LNCAP (cell line): ENCODE measurements around the gene SYCP2L.

Experiments
- CTCF ChIP-seq: fragments of 450-650 bp; IDR thresholded peaks from 2 replicates; pipeline ENCODE4 v1.5.1; 2017; ENCODE audit warnings: mild to moderate bottlenecking

The SYCP2L gene

GRCh38 chr6:10883312-10884244 lies 3.3 kb upstream of the SYCP2L start:
- no peak for TF ChIP-seq CTCF

DNA sequence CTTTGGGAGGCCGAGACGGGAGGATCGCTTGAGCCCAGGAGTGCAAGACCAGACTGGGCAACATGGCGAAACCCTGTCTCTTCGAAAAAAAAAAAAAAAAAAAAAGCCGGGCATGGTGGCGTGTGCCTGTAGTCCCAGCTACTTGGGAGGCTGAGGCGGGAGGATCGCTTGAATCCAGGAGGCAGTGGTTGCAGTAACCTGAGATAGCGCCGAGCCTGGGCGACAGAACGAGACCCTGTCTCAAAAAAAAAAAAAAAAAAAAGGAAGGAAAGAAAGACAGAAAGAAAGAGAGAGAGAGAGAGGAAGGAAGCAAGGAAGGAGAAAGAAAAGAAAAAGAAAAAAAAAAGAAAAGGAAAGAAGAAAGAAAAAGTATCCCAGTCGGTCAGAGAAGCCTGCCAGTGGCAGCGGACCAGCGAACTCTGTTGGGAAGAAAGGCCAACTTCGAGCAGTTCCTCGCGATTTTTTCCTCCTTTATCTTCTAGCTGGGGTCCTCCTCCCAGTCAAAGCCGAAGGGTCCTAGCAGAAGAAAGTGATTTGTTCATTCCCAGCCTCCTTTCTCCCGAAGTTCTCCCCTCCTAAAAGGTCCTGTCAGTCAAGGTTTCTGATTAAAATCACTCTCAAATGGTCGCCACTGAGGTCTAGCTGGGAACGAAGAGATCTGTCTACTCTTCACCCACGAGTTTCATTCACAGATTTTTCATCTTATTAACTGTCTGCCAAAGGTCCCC lies 2.4 kb upstream of the SYCP2L start:
- no peak for TF ChIP-seq CTCF

- TF ChIP-seq CTCF: no peak
Observed at GRCh38 chr6:10890151-10890550, 3.3 kb downstream of the SYCP2L start.

DNA sequence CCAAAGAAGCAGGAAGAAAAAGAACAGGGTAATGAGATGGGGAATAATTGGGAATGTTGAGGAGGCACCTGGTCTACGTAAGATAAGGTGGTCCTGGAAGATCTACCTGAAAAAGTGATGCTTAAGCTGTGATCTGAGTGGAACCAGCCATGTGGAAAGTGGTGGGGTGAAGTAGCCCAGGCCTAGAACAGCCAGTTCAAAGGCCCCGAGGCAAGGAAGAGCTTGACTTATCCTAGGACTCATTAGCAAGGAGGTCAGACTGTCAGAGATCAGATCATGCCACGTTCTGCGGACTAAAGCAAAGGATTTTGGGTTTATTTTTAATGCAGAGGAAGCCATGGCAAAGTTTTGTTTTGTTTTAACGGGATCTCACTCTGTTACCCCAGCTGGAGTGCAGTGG lies 5.1 kb downstream of the SYCP2L start:
- TF ChIP-seq CTCF: no peak

DNA sequence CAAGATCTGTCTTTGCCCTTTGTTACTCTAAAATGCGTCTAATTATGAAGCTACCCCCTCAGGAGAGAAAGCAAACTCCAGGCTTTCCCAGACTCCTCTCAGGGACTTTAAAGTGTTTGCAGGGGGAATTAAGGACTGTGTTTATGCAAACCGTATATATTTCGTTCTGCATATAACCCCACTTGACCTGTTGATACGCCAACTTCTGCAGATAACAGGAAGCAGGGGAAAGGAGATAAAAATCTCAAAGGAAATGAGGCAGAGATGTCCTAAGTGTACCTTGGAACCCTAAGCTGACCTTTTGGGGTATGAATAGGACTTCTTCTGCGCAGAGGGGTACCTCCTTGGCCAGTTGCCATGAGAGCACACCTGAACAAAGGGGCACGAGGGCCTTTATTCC lies 8.1 kb downstream of the SYCP2L start:
- TF ChIP-seq CTCF: no peak

GRCh38 chr6:10896691-10897090 lies 9.8 kb downstream of the SYCP2L start:
- TF ChIP-seq CTCF: no peak

DNA sequence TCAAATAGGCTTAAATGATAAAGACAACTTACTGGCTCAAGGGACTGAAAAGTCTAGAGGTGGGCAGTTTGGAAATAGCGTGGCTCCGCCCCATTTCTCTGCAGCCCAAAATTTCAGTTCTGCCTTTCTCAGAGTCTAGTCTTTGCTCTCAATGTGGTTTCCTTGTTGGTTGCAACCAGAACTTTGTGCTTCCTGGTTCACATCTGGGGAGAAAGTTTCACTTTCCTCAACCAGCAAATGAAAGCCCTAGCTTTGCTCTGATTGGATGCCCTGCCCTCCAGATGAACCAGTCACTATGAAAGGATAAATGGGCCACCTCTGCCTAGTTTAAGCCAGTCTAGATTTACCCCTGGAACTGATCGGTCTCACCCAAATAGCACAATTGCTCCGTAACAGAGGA lies 14.9 kb downstream of the SYCP2L start:
- no peak for TF ChIP-seq CTCF
